ENCODE data around the gene SMARCC1. TPM values are rescaled to one million over a fixed set of nuclear protein-coding genes. Genes with fewer than 3 reads are reported as not detected.

SMARCC1 gene
- total RNA-seq, 1 experiment from 2014 or later = 249 TPM

DNA sequence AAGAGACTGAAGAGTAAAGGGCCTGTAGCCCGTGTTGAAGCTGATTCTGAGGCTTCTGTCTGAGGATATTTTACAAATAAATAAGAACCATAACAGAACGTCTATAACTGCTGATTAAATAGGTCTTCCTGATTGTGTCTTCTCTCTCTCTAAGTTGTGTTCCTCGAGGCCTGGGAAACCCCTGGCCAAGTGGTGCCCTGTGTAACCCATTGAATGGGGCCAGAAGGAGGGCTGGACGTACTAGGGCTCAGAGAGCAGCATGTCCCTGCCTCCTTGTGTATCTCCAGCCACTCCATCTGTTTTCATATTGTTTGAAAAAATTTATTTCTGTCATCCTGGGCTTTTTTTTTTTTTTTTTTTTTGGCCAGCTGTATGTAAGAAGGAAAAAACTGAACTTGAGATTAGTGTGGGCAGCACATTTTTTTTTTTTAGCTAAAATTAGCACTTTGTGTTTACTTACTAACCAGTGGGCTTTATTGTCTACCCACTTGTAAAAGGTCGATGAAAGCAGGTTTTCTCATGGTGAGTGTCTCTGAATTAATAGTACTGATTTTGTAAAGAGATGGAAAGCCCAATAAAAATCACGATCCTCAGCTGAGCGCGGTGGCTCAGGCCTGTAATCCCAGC lies 32.0 kb upstream of the SMARCC1 start:
- H3K27me3 Mint-ChIP-seq (ENCODE audit: low read depth) = no peaks in the 10 kb centered on the region
- H3K27ac Mint-ChIP-seq = peak overlapping the region; percentile 82; the same call in 1 of the 2 replicates
- TF ChIP-seq NFATC4 (CRISPR knock-in tag; IDR thresholded peaks at IDR 0.05) (no peak), SOX15 (CRISPR knock-in tag; IDR thresholded peaks at IDR 0.05) (no peak), SMAD4 (CRISPR knock-in tag; IDR thresholded peaks at IDR 0.05) (no peak), TCF7 (CRISPR knock-in tag; IDR thresholded peaks at IDR 0.05; ENCODE audit: low read depth) (no peak), NFYB (CRISPR knock-in tag; conservative IDR thresholded peaks at IDR 0.05; ENCODE audit: low read depth) (no peak), CBFB (CRISPR knock-in tag; IDR thresholded peaks at IDR 0.05; ENCODE audit: low read depth) (no peak), MYBL2 (CRISPR knock-in tag; IDR thresholded peaks at IDR 0.05) (no peak), ESRRA (CRISPR knock-in tag; IDR thresholded peaks at IDR 0.05; ENCODE audit: borderline replicate concordance) (no peak), JUN (CRISPR knock-in tag; IDR thresholded peaks at IDR 0.05) (no peak), RORB (CRISPR knock-in tag; IDR thresholded peaks at IDR 0.05) (no peak), JAZF1 (CRISPR knock-in tag; IDR thresholded peaks at IDR 0.05) (no peak), NR2C2 (CRISPR knock-in tag; IDR thresholded peaks at IDR 0.05) (no peak), PRRX2 (CRISPR knock-in tag; IDR thresholded peaks at IDR 0.05) (no peak), KAT7 (CRISPR knock-in tag; IDR thresholded peaks at IDR 0.05; ENCODE audit: borderline replicate concordance) (no peak), ATF1 (CRISPR knock-in tag; IDR thresholded peaks at IDR 0.05) (no peak)
- TF ChIP-seq, protein P1, sequence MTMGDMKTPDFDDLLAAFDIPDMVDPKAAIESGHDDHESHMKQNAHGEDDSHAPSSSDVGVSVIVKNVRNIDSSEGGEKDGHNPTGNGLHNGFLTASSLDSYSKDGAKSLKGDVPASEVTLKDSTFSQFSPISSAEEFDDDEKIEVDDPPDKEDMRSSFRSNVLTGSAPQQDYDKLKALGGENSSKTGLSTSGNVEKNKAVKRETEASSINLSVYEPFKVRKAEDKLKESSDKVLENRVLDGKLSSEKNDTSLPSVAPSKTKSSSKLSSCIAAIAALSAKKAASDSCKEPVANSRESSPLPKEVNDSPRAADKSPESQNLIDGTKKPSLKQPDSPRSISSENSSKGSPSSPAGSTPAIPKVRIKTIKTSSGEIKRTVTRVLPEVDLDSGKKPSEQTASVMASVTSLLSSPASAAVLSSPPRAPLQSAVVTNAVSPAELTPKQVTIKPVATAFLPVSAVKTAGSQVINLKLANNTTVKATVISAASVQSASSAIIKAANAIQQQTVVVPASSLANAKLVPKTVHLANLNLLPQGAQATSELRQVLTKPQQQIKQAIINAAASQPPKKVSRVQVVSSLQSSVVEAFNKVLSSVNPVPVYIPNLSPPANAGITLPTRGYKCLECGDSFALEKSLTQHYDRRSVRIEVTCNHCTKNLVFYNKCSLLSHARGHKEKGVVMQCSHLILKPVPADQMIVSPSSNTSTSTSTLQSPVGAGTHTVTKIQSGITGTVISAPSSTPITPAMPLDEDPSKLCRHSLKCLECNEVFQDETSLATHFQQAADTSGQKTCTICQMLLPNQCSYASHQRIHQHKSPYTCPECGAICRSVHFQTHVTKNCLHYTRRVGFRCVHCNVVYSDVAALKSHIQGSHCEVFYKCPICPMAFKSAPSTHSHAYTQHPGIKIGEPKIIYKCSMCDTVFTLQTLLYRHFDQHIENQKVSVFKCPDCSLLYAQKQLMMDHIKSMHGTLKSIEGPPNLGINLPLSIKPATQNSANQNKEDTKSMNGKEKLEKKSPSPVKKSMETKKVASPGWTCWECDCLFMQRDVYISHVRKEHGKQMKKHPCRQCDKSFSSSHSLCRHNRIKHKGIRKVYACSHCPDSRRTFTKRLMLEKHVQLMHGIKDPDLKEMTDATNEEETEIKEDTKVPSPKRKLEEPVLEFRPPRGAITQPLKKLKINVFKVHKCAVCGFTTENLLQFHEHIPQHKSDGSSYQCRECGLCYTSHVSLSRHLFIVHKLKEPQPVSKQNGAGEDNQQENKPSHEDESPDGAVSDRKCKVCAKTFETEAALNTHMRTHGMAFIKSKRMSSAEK (CRISPR knock-in tag; IDR thresholded peaks at IDR 0.05; ENCODE audit: borderline replicate concordance) = no peak
- TF ChIP-seq, protein P2, sequence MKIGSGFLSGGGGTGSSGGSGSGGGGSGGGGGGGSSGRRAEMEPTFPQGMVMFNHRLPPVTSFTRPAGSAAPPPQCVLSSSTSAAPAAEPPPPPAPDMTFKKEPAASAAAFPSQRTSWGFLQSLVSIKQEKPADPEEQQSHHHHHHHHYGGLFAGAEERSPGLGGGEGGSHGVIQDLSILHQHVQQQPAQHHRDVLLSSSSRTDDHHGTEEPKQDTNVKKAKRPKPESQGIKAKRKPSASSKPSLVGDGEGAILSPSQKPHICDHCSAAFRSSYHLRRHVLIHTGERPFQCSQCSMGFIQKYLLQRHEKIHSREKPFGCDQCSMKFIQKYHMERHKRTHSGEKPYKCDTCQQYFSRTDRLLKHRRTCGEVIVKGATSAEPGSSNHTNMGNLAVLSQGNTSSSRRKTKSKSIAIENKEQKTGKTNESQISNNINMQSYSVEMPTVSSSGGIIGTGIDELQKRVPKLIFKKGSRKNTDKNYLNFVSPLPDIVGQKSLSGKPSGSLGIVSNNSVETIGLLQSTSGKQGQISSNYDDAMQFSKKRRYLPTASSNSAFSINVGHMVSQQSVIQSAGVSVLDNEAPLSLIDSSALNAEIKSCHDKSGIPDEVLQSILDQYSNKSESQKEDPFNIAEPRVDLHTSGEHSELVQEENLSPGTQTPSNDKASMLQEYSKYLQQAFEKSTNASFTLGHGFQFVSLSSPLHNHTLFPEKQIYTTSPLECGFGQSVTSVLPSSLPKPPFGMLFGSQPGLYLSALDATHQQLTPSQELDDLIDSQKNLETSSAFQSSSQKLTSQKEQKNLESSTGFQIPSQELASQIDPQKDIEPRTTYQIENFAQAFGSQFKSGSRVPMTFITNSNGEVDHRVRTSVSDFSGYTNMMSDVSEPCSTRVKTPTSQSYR (CRISPR knock-in tag; IDR thresholded peaks at IDR 0.05) = no peak
- TF ChIP-seq, protein P3, sequence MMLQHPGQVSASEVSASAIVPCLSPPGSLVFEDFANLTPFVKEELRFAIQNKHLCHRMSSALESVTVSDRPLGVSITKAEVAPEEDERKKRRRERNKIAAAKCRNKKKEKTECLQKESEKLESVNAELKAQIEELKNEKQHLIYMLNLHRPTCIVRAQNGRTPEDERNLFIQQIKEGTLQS (CRISPR knock-in tag; conservative IDR thresholded peaks at IDR 0.05) = no peak
- TF ChIP-seq, protein P4, sequence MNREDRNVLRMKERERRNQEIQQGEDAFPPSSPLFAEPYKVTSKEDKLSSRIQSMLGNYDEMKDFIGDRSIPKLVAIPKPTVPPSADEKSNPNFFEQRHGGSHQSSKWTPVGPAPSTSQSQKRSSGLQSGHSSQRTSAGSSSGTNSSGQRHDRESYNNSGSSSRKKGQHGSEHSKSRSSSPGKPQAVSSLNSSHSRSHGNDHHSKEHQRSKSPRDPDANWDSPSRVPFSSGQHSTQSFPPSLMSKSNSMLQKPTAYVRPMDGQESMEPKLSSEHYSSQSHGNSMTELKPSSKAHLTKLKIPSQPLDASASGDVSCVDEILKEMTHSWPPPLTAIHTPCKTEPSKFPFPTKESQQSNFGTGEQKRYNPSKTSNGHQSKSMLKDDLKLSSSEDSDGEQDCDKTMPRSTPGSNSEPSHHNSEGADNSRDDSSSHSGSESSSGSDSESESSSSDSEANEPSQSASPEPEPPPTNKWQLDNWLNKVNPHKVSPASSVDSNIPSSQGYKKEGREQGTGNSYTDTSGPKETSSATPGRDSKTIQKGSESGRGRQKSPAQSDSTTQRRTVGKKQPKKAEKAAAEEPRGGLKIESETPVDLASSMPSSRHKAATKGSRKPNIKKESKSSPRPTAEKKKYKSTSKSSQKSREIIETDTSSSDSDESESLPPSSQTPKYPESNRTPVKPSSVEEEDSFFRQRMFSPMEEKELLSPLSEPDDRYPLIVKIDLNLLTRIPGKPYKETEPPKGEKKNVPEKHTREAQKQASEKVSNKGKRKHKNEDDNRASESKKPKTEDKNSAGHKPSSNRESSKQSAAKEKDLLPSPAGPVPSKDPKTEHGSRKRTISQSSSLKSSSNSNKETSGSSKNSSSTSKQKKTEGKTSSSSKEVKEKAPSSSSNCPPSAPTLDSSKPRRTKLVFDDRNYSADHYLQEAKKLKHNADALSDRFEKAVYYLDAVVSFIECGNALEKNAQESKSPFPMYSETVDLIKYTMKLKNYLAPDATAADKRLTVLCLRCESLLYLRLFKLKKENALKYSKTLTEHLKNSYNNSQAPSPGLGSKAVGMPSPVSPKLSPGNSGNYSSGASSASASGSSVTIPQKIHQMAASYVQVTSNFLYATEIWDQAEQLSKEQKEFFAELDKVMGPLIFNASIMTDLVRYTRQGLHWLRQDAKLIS (CRISPR knock-in tag; IDR thresholded peaks at IDR 0.05; ENCODE audit: borderline replicate concordance) = no peak
- TF ChIP-seq, protein P5, sequence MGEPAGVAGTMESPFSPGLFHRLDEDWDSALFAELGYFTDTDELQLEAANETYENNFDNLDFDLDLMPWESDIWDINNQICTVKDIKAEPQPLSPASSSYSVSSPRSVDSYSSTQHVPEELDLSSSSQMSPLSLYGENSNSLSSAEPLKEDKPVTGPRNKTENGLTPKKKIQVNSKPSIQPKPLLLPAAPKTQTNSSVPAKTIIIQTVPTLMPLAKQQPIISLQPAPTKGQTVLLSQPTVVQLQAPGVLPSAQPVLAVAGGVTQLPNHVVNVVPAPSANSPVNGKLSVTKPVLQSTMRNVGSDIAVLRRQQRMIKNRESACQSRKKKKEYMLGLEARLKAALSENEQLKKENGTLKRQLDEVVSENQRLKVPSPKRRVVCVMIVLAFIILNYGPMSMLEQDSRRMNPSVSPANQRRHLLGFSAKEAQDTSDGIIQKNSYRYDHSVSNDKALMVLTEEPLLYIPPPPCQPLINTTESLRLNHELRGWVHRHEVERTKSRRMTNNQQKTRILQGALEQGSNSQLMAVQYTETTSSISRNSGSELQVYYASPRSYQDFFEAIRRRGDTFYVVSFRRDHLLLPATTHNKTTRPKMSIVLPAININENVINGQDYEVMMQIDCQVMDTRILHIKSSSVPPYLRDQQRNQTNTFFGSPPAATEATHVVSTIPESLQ (CRISPR knock-in tag; IDR thresholded peaks at IDR 0.05) = no peak
- peaks cover 53% of the 10 kb centered on the region for H3K36me3 Mint-ChIP-seq
- ChIA-PET POLR2A (interaction anchor here (0.6 kb wide), 1 partner anchor 11 kb away, joined by 5 read pairs; no protein-coding TSS in a partner anchor), CTCF (interaction anchor here (0.7 to 4.4 kb wide), 2 partner anchors 11 kb away, joined by 4 to 25 read pairs; partner anchors contain the start of gene DHX30)
- ATAC-seq (no peak), DNase-seq (ENCODE audit: low spot score) (no peak)
- H3K9me3 Mint-ChIP-seq = peaks cover 5% of the 10 kb centered on the region
- no peaks in the 10 kb centered on the region for H3K4me1 Mint-ChIP-seq
- no peak overlapping the region for H3K4me3 Mint-ChIP-seq
